H54 (cell line): Measurements from ENCODE around the gene CHRNA5.

ENCODE experiments used
- DNase-seq: peaks from one replicate; pipeline ENCODE4 v3.0.0; 2011; ENCODE audit warnings: low spot score, mixed read lengths; ENCODE audit not compliant: insufficient read length
- FAIRE-seq: peaks from 3 replicates; lab custom pipeline; 2011; peaks lifted over from hg19 to GRCh38; lab: Jason Lieb, UNC
- POLR2A ChIP-seq: IDR thresholded peaks from 2 replicates; pipeline ENCODE4 v1.6.1; 2011; ENCODE audit warnings: low read depth, mild to moderate bottlenecking, low read length

CHRNA5 gene

GRCh38 chr15:78620527-78621421 is 55.5 kb downstream of the CHRNA5 start, which contains the start of gene CHRNA3:
TSS of gene CHRNA3 (minus strand) at chr15:78620996. CDS start at chr15:78620794, 202 bp downstream.
- DNase-seq (no peak), FAIRE-seq (no peak)
- no peak for TF ChIP-seq POLR2A

- DNase-seq (no peak), FAIRE-seq (no peak)
- no peak for TF ChIP-seq POLR2A
Measured at GRCh38 chr15:78621810-78622402, 56.6 kb downstream of the CHRNA5 start.

GRCh38 chr15:78623786-78624497 is 58.6 kb downstream of the CHRNA5 start:
- DNase-seq: no peak
- TF ChIP-seq POLR2A: no peak
- no peak for FAIRE-seq

DNA sequence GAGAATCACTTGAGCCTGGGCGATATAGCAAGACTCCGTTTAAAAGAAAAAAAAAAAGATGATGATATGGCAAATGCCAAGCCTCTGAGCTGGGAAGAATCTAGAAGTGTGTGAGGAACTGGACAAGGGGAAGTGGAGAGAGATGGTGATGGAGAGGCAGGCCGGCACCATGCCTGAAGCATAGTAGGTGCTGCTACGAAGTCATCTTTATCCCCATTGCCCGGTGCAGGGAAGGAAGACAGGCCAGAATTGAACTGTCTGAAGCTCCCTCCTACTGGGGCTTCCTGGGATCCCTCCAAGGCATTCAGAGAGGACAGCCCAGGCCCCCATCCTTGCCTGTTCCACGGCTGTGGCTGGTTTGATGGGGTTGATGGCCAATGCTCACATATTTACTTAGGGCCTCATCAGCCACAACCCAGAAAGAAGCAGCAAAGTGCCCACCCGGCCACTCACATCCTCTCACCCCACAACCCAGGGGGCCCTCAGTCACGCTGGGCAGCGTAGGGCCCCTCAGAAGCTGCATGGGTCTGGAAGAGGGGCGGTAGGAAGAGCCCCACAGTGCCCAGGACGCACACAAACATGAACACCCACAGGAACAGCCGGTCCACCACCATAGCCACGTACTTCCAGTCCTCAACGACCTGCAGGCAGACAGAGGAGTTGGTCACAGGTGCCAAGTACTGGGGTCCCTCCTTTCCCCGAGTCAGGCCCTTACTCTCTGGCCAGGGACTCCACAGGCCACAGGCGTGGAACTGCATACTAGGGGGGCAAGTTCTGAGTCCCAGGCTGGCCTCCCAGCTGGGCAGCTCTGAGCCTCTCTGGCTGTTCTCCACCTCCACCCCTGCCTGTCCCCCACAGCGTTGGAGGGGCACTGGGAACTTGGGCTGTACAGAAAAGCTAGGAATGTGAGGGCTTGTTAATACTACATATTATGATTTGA is 59.6 kb downstream of the CHRNA5 start:
- no peak for DNase-seq
- FAIRE-seq: no peak
- TF ChIP-seq POLR2A: no peak

DNA sequence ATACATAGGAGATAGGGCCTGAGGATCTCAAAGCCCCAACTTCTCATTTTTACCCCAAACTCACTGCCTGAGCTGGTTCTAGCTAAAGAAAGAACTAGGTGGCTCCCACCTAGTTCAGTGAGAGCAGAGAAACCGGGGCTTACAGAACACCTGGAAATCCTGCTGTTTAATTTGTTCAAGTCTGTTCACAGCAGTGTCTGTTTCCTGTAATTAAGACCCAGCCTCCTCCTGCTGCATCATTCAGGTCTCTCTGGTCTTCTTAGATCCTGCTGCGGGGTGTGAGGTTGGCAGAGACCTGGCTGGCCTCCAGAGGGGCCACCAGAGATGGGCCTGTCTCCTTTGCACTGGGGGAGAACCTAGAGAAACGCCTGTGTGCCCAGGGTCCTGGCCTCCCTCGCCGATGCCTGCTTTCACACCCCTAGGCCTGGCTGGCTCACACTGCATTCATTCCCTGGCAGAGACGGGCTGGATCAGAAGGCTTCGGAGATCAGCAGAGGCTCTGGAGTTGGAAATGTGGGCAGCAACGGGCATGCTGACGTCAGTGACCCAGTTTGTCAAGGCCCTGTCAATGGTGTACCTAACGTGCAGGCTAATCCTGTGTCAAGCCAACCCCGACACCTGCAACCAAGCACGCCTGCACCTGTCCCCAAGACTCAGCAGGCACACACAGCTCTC is 60.4 kb downstream of the CHRNA5 start:
- TF ChIP-seq POLR2A: no peak
- FAIRE-seq: no peak
- no peak for DNase-seq

DNA sequence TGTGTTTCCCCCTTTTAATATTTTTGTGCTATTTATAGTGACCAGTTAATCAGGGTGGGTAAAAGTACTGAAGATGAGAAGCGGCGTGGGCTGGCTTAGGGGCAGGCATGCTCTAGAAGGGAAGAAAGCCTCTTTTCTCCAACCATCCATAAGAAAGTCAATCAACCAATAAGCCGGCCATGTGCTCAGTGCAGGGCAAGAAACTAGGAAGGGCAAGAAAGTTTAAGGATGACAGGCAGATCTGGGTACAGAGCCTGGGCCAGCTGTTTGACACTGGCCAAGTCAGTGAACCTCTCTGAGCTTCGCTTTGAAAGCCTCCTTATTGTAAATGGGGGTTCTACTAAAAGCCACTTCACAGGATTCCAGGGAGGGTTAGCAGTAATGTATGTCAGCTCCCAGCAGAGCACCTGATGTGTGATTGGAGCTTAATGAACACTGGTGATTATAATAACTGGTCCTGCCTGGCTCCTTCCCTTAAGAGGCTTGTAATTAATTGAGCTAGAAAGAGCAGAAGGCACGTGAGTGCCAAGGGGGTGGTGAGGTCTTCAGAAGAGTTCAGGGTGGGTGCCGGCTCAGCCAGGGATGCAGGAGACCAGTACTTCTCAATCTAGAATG is 61.2 kb downstream of the CHRNA5 start:
- FAIRE-seq: no peak
- TF ChIP-seq POLR2A: no peak
- DNase-seq: no peak

- FAIRE-seq (no peak), DNase-seq (no peak)
- TF ChIP-seq POLR2A: no peak
Measured at GRCh38 chr15:78627348-78627747, 62.0 kb downstream of the CHRNA5 start.

- no peak for DNase-seq
- no peak for FAIRE-seq
- no peak for TF ChIP-seq POLR2A
Measured at GRCh38 chr15:78628227-78628626, 62.9 kb downstream of the CHRNA5 start.

GRCh38 chr15:78629031-78629715 is 63.9 kb downstream of the CHRNA5 start:
- FAIRE-seq: no peak
- no peak for TF ChIP-seq POLR2A
- no peak for DNase-seq

- no peak for TF ChIP-seq POLR2A
- FAIRE-seq: no peak
- DNase-seq: no peak
Measured at GRCh38 chr15:78629716-78630065, 64.4 kb downstream of the CHRNA5 start.

GRCh38 chr15:78630886-78631633 is 65.7 kb downstream of the CHRNA5 start:
- no peak for FAIRE-seq
- TF ChIP-seq POLR2A: no peak
- no peak for DNase-seq
